ENCODE measurements around the gene MRAS.

Gene MRAS

DNA sequence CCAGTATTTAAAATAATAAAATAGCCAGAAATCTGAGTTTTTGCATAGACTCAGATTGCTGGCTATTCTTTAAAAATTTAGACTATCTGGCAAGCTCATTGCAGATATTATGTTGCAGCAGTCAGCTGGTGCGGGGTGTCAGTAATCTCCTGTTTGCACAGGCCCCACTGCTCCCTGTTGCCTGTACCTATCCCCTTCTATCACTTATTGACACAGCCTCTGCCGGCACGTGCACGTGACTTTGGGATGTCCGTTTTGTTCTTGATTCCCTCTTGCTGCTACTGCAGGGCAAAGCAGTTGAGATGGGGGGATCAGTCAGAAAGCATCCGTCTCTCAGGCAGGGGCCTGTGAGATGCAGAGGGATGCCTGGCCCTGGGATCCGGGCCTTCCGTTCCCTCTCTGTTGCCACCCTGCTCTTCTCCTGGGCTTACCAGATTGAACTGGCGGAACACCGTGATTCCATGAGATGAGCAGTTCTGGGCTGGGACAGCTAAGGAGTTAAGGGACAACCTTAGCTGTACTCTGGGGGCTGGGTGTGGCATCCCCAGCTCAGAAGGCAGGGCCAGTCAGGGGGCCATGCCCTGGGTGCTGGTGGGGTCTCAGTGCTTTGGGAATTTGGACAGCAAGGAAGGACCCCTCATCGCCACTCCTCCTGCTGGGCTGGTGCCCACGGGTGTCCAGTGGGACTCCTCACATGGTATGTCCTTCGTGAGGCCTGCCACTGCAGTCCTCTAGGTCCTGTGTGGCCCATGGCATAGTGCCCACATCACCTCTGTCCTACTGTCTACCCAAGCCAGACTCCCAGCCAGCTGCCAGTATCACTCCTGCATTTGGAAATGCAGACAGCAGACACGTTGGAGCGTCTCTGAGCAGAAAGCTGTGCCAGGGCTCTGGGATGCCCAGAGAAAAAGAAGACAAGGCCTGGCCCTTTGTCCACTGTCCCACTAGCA is 11.8 kb downstream of the MRAS start:
- no peak for TF ChIP-seq CTCF (conservative IDR thresholded peaks at IDR 0.05; ENCODE audit: low read length)
- no peak overlapping the region for H3K4me3 ChIP-seq (ENCODE audit: low read length)
- no peak for DNase-seq (ENCODE audit: low read depth)

- no peak for DNase-seq (ENCODE audit: low read depth)
- H3K4me3 ChIP-seq (ENCODE audit: low read length): no peak overlapping the region
- no peak for TF ChIP-seq CTCF (conservative IDR thresholded peaks at IDR 0.05; ENCODE audit: low read length)
Measured at GRCh38 chr3:138360869-138361525, 12.6 kb downstream of the MRAS start.

- no peak for TF ChIP-seq CTCF (conservative IDR thresholded peaks at IDR 0.05; ENCODE audit: low read length)
- DNase-seq (ENCODE audit: low read depth): no peak
- H3K4me3 ChIP-seq (ENCODE audit: low read length): no peak overlapping the region
Measured at GRCh38 chr3:138361561-138361971, 13.2 kb downstream of the MRAS start.

GRCh38 chr3:138362538-138362937 is 14.2 kb downstream of the MRAS start:
- H3K4me3 ChIP-seq (ENCODE audit: low read length): no peak overlapping the region
- no peak for DNase-seq (ENCODE audit: low read depth)
- TF ChIP-seq CTCF (conservative IDR thresholded peaks at IDR 0.05; ENCODE audit: low read length): no peak

DNA sequence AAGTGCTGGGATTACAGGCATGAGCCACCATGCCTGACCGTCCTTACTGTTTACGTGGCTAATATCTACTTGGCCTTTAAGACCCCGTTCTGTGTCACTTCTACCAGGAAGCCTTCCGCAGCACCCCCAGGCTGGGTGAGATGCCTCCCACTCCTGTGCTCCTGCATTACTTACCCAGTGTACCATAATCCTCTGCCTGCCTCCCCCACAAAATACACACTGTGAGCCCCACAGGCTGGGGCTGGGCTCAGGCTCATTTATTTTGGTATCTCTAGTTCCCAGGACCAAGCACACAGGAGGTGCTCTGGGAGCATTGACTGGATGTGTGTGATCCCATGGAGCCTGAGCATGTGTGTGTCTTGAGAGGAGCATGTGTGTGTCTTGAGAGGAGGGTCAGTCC is 14.9 kb downstream of the MRAS start:
- no peak for TF ChIP-seq CTCF (conservative IDR thresholded peaks at IDR 0.05; ENCODE audit: low read length)
- H3K4me3 ChIP-seq (ENCODE audit: low read length): no peak overlapping the region
- no peak for DNase-seq (ENCODE audit: low read depth)

- DNase-seq (ENCODE audit: low read depth): no peak
- no peak for TF ChIP-seq CTCF (conservative IDR thresholded peaks at IDR 0.05; ENCODE audit: low read length)
- no peak overlapping the region for H3K4me3 ChIP-seq (ENCODE audit: low read length)
Measured at GRCh38 chr3:138364356-138365252, 16.2 kb downstream of the MRAS start.
